HUES64 (cell line): ENCODE measurements around the gene THBD.
A peak's percentile ranks its signal among the peaks of the same experiment; 100 is the strongest.

Experiments
- H3K27ac ChIP-seq: 2 replicates; pipeline ENCODE4 v1.7.0; 2013; ENCODE audit warnings: low read depth, low read length, inconsistent platforms
- H3K27me3 ChIP-seq: 2 replicates; pipeline ENCODE4 v1.6.1; 2013; ENCODE audit warnings: mild to moderate bottlenecking, low read length; ENCODE audit not compliant: insufficient read depth
- H3K36me3 ChIP-seq: 2 replicates; pipeline ENCODE4 v1.6.1; 2013; ENCODE audit warnings: mild to moderate bottlenecking, low read length; ENCODE audit not compliant: insufficient read depth
- H3K4me1 ChIP-seq: 2 replicates; pipeline ENCODE4 v1.6.1; 2013; ENCODE audit warnings: mild to moderate bottlenecking, low read length, moderate library complexity; ENCODE audit not compliant: insufficient read depth
- H3K4me3 ChIP-seq: 2 replicates; pipeline ENCODE4 v1.5.1; 2013; ENCODE audit warnings: mild to moderate bottlenecking, low read length, moderate library complexity
- H3K9ac ChIP-seq: 2 replicates; pipeline ENCODE4 v1.6.1; 2013; ENCODE audit warnings: mild to moderate bottlenecking, low read depth, low read length
- H3K9me3 ChIP-seq: 2 replicates; pipeline ENCODE4 v1.6.1; 2013; ENCODE audit warnings: low read depth, low read length; ENCODE audit not compliant: insufficient read depth
- WGBS: fragments of 150-250, 120-280 bp; methylation state at CpG from one replicate; pipeline ENCODE4 v1.1.7; 2013; ENCODE audit warnings: missing lambda C conversion rate; 5-methylcytosine and 5-hydroxymethylcytosine counted together

THBD gene

DNA sequence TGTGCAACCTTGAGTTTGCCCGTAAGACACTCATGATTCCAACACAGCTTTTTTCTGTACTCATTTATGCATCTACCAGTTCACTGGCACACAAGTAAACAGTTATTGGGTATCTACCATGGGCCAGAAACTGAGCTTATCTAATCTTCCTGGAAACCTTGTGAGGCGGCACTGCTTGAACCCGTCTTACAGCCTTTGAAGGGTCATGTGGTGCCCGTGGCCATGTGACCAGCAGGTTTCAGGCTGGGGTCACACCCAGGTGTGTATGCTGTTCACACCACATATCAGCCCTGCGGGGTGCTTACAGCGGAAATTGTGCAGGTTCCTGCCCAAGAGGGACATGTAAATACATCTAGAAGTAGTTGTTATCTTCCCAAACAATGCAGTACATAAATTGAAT, 6.1 kb downstream of the THBD start:
- Histone ChIP-seq H3K9ac (no peak overlapping the region), H3K4me1 (peaks cover 17% of the 10 kb centered on the region), H3K36me3 (no peaks in the 10 kb centered on the region), H3K4me3 (no peak overlapping the region), H3K27ac (no peak overlapping the region), H3K27me3 (peaks cover 79% of the 10 kb centered on the region), H3K9me3 (no peaks in the 10 kb centered on the region)
- whole genome bisulfite sequencing: 89% methylated on average over 6 of the region's 6 CpGs

DNA sequence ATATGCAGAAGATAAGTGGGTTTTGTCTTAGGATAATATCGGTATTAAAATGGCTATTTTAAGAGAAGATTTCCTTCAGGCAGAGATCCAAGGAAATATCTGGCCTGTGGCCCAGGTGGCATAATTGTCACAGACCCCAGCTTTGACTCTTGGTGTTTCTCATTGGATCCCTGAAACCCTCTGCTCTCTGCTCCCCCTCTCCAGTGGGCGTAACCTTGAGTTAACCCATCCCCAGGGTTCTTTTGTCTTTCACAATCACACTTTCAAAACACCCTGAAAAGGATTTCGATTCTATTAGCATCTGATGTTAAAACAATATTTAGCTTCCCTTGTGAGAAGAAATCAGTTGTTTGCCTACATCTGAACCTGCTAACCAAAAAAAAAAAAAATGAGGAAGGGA, 7.2 kb downstream of the THBD start:
- no peak overlapping the region for H3K27ac ChIP-seq
- H3K27me3 ChIP-seq: peaks cover 79% of the 10 kb centered on the region
- 47% methylated on average over 2 of the region's 3 CpGs for WGBS

DNA sequence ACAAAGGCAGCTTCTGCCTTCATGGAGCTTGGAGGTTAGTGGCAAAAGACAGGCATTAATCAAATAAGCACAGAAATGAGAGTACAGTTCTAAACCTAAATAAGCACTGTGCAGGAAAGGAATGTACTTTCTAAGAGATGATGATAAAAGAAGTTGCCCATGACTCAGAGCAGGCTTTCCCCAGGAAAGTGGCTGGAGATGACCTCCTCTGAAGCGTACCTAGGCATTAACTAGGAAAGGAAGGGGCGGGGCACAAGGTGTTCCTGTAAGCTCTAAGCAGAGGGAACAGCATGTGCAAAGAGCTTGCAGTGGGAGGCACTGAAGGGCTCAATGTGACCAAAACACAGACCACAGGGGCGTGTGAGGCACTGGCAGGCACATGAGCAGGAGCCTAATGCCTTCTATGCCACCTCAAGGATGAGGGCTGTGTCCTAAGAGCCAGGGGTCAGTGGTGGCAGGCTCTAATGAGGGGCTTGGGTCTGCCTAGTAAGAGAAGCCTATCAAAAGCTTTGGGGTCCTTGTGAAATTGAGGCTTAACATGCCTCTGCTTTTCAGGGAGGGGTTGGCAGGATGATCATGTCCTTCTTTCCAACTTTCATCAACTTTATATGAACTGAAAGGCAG, 9.5 kb downstream of the THBD start:
- Histone ChIP-seq H3K36me3 (no peaks in the 10 kb centered on the region), H3K9ac (no peak overlapping the region), H3K4me1 (peaks cover 17% of the 10 kb centered on the region), H3K27ac (no peak overlapping the region), H3K4me3 (no peak overlapping the region), H3K27me3 (peaks cover 80% of the 10 kb centered on the region), H3K9me3 (no peaks in the 10 kb centered on the region)
- WGBS: 87% methylated on average over 3 of the region's 3 CpGs

More for the DNA sequence above, 7.2 kb downstream of the THBD start:
- Histone ChIP-seq H3K4me1 (peaks cover 17% of the 10 kb centered on the region), H3K9ac (no peak overlapping the region), H3K4me3 (no peak overlapping the region), H3K36me3 (no peaks in the 10 kb centered on the region), H3K9me3 (no peaks in the 10 kb centered on the region)

DNA sequence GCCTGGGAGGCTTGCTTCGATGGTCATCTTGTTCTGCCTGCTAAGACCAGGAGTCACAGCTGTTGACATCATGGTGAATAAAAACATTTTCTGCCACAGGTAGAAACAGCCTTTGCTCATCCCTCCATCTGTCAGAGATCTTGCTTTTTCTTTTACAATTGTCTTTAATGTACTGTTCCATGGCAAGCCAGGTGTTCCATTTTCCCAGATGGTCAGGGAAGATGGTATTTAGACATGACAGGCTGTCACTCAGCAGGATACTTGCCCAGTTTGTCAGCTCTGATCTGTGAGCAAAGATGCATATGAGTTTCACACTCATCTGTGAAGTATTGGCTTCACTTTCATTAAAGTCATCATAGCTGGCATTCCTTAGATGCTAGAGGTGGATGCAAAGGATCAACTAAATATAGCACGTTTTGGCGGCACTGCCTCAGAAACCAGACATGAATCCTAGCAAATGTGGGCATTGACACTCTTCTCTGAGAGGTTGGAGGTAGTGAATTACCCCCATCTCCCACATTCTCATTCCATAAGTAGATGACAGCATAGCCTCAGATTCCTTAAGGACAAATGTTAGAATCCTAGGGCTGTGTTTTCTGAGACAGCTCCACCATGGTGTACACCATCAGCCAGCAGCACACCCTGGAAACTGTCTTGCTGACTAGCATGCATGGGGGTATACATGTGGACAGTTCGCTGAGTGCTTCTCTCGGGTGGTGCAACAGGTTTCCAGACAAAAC, 10.2 kb downstream of the THBD start:
- H3K27me3 ChIP-seq: peaks cover 80% of the 10 kb centered on the region
- H3K4me1 ChIP-seq: peaks cover 17% of the 10 kb centered on the region
- WGBS: 88% methylated on average over 5 of the region's 5 CpGs
- no peaks in the 10 kb centered on the region for H3K9me3 ChIP-seq
- H3K36me3 ChIP-seq: no peaks in the 10 kb centered on the region
- H3K4me3 ChIP-seq: no peak overlapping the region
- H3K27ac ChIP-seq: no peak overlapping the region
- no peak overlapping the region for H3K9ac ChIP-seq

DNA sequence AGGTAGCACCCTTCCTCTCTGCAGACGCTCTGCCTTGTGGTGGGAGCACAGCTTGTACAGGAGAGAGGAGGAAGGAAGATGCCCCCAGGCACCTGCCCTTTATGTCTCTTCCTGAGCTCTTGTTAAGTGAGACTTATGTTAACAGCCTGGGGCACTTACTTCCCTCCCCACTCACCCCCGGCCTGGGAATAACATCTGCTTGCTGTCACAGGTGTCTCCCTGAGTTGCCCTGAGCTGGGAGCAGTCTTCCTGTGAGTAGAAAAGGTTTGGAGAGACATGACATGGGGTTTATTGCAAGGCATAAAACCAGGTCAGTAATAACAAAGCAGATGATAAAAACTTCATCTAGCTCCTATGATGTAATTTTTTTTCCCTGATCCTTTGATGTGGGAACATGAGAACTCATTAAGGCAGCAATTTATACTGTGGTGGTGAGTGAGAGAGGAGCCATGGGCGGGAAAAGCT, 12.4 kb downstream of the THBD start:
- WGBS: 45% methylated on average over 3 of the region's 3 CpGs
- H3K4me1 ChIP-seq: peaks cover 6% of the 10 kb centered on the region; the same call in 1 of the 2 replicates
- no peak overlapping the region for H3K27ac ChIP-seq
- no peaks in the 10 kb centered on the region for H3K36me3 ChIP-seq
- no peaks in the 10 kb centered on the region for H3K9me3 ChIP-seq
- H3K9ac ChIP-seq: no peak overlapping the region
- H3K27me3 ChIP-seq: peaks cover 89% of the 10 kb centered on the region
- H3K4me3 ChIP-seq: no peak overlapping the region

DNA sequence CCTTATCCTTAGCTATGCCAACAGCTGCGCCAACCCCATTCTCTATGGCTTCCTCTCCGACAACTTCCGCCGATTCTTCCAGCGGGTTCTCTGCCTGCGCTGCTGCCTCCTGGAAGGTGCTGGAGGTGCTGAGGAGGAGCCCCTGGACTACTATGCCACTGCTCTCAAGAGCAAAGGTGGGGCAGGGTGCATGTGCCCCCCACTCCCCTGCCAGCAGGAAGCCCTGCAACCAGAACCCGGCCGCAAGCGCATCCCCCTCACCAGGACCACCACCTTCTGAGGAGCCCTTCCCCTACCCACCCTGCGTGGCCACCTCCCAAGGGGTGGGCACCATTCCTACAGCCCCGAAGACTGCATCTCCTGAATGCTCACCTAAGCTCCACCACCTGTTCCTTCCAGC, 13.1 kb downstream of the THBD start:
- Histone ChIP-seq H3K27me3 (peaks cover 83% of the 10 kb centered on the region), H3K4me1 (no peaks in the 10 kb centered on the region), H3K4me3 (no peak overlapping the region), H3K9ac (no peak overlapping the region), H3K9me3 (no peaks in the 10 kb centered on the region), H3K27ac (no peak overlapping the region), H3K36me3 (no peaks in the 10 kb centered on the region)
- 99% methylated on average over 11 of the region's 11 CpGs for WGBS

DNA sequence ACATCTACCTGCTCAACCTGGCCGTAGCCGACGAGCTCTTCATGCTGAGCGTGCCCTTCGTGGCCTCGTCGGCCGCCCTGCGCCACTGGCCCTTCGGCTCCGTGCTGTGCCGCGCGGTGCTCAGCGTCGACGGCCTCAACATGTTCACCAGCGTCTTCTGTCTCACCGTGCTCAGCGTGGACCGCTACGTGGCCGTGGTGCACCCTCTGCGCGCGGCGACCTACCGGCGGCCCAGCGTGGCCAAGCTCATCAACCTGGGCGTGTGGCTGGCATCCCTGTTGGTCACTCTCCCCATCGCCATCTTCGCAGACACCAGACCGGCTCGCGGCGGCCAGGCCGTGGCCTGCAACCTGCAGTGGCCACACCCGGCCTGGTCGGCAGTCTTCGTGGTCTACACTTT, 13.7 kb downstream of the THBD start:
- Histone ChIP-seq H3K9ac (no peak overlapping the region), H3K4me1 (no peaks in the 10 kb centered on the region), H3K27ac (no peak overlapping the region), H3K4me3 (peak overlapping the region; percentile 45), H3K9me3 (no peaks in the 10 kb centered on the region), H3K27me3 (peaks cover 81% of the 10 kb centered on the region), H3K36me3 (no peaks in the 10 kb centered on the region)
- 94% methylated on average over 41 of the region's 41 CpGs for WGBS

DNA sequence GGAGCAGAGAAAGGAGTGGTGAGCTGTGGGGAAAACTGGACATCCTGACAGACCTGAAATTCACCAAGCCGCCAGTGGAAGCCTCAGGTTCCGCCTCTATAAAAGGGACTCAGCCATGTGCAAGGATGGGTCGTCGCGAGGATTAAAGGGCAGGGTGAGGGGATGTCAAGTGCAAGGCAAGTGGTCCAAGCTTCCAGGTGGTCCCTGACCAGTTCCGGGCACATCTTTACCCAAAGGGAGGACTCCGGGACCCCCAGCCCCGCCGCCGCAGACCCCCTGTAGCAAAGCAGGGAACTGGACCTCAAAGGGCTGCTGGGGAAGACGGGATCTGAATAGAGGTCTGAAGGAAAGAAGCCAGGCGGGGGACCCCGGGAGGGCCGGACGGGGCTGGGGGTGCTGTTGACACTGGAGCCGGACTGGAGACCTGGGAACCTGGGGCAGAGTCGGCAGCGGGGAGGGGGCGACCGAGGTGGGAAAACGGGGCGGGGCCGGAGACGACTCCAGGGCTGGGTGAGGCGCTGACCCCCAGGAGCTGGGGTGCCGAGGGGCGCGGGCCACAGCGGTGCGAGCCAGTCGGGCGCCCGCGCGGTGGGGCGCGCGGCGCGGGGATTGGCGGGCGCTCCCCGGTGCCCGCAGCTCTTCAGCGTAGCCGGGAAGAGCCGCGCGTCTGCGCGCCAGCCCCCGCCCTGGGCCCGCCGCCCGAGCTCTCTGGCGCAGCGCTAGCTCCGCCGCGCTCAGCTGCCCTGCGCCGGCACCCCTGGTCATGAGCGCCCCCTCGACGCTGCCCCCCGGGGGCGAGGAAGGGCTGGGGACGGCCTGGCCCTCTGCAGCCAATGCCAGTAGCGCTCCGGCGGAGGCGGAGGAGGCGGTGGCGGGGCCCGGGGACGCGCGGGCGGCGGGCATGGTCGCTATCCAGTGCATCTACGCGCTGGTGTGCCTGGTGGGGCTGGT, 14.5 kb downstream of the THBD start, which contains the start of gene SSTR4:
TSS of gene SSTR4 (plus strand) at position 592 of the 951 bp plus-strand sequence. CDS start at position 764, 172 bp downstream.
- H3K9ac ChIP-seq: no peak within 1 kb of the TSS
- no peaks in the 10 kb centered on the region for H3K4me1 ChIP-seq
- peaks cover 74% of the 10 kb centered on the region for H3K27me3 ChIP-seq
- WGBS: 20% methylated on average over 83 of the region's 83 CpGs
- H3K4me3 ChIP-seq: peak within 1 kb of the TSS; percentile 45
- H3K9me3 ChIP-seq: no peaks in the 10 kb centered on the region
- no peak within 1 kb of the TSS for H3K27ac ChIP-seq
- no peaks in the 10 kb centered on the region for H3K36me3 ChIP-seq

DNA sequence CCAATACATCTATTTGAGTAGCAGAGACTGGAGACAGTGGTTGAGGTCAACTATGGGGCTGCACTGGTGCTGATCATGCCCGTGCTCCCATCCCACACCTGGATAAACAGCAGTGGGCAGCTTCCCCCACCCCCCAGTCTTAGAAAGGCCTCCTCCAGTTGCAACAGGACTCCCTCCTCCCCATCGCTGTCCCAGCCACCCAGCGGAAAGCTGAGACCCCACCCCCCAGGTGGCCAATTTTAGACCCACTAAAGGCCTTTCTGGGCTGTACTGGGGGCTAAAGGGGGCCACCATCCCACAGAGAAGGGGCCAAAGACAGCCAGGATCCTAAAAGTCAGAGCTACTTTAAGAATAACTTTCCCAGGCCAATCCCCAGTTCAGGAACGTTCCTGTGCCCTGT, 15.6 kb downstream of the THBD start:
- no peak overlapping the region for H3K4me3 ChIP-seq
- H3K27me3 ChIP-seq: peaks cover 74% of the 10 kb centered on the region
- H3K27ac ChIP-seq: no peak overlapping the region
- WGBS: 89% methylated on average over 4 of the region's 4 CpGs
- H3K4me1 ChIP-seq: no peaks in the 10 kb centered on the region
- H3K9ac ChIP-seq: no peak overlapping the region
- H3K36me3 ChIP-seq: no peaks in the 10 kb centered on the region
- no peaks in the 10 kb centered on the region for H3K9me3 ChIP-seq

DNA sequence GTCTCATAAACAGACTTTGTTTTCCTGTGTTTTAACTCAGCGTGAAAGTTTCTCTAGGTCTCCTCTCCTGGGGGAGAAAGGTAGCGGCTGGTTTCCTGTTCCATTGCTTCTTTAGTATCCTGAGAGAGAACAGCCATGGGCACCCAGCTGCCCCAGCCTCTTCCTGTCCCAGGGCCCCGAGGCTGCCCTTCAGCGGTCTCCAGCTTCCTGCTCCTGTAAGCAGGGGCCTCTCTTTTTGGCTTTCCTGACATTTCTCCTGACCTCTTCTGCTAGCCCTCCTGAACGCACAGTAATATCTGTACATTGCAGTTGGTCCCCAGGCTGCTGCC, 16.8 kb downstream of the THBD start:
- H3K9ac ChIP-seq: no peak overlapping the region

More for the DNA sequence above, 16.8 kb downstream of the THBD start:
- H3K27ac ChIP-seq: no peak overlapping the region
- no peaks in the 10 kb centered on the region for H3K4me1 ChIP-seq
- no peaks in the 10 kb centered on the region for H3K9me3 ChIP-seq
- no peak overlapping the region for H3K4me3 ChIP-seq
- H3K36me3 ChIP-seq: no peaks in the 10 kb centered on the region
- peaks cover 63% of the 10 kb centered on the region for H3K27me3 ChIP-seq
- 96% methylated on average over 5 of the region's 5 CpGs for WGBS
